Neural progenitor cell (in vitro differentiated cells): ENCODE data around the gene PLEKHA7.

Experiments
- CTCF ChIP-seq: fragments of 200-600 bp; sonication (generic); IDR thresholded peaks from 2 replicates; pipeline ENCODE4 v1.5.1; 2017; ENCODE audit warnings: antibody characterized with exemption, mild to moderate bottlenecking
- EZH2 ChIP-seq: fragments of 200-600 bp; sonication (generic); IDR thresholded peaks from 2 replicates; pipeline ENCODE4 v1.6.1; 2017; ENCODE audit warnings: antibody characterized with exemption, mild to moderate bottlenecking, moderate library complexity

- no peak for TF ChIP-seq CTCF
- no peak for TF ChIP-seq EZH2
These were observed 57.6 kb downstream of the PLEKHA7 start for GRCh38 chr11:16956538-16957153.
